ENCODE data around the gene RABL6.
A peak's percentile ranks its signal among the peaks of the same experiment; 100 is the strongest.

Gene RABL6

GRCh38 chr9:136775191-136775590 lies 32.6 kb upstream of the RABL6 start:
- Histone ChIP-seq H3K4me1 (no peaks in the 10 kb centered on the region), H3K36me3 (no peaks in the 10 kb centered on the region), H3K27me3 (no peaks in the 10 kb centered on the region), H3K4me3 (ENCODE audit: low read depth, low read length) (no peak overlapping the region), H3K9me3 (peaks cover 5% of the 10 kb centered on the region; the same call in 1 of the 2 replicates)
- TF ChIP-seq, protein P1, sequence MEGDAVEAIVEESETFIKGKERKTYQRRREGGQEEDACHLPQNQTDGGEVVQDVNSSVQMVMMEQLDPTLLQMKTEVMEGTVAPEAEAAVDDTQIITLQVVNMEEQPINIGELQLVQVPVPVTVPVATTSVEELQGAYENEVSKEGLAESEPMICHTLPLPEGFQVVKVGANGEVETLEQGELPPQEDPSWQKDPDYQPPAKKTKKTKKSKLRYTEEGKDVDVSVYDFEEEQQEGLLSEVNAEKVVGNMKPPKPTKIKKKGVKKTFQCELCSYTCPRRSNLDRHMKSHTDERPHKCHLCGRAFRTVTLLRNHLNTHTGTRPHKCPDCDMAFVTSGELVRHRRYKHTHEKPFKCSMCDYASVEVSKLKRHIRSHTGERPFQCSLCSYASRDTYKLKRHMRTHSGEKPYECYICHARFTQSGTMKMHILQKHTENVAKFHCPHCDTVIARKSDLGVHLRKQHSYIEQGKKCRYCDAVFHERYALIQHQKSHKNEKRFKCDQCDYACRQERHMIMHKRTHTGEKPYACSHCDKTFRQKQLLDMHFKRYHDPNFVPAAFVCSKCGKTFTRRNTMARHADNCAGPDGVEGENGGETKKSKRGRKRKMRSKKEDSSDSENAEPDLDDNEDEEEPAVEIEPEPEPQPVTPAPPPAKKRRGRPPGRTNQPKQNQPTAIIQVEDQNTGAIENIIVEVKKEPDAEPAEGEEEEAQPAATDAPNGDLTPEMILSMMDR (IDR thresholded peaks at IDR 0.05; ENCODE audit: low read depth, low read length): no peak
- no peak for DNase-seq

- no peak for DNase-seq
- no peaks in the 10 kb centered on the region for H3K4me1 ChIP-seq
- TF ChIP-seq, protein P1 (IDR thresholded peaks at IDR 0.05; ENCODE audit: low read depth, low read length): no peak
- no peaks in the 10 kb centered on the region for H3K27me3 ChIP-seq
- no peak overlapping the region for H3K4me3 ChIP-seq (ENCODE audit: low read depth, low read length)
- no peaks in the 10 kb centered on the region for H3K36me3 ChIP-seq
- peaks cover 5% of the 10 kb centered on the region; the same call in 1 of the 2 replicates for H3K9me3 ChIP-seq
These were observed 30.8 kb upstream of the RABL6 start for GRCh38 chr9:136776947-136777346.

GRCh38 chr9:136777359-136777758 lies 30.4 kb upstream of the RABL6 start:
- Histone ChIP-seq H3K9me3 (peaks cover 5% of the 10 kb centered on the region; the same call in 1 of the 2 replicates), H3K36me3 (no peaks in the 10 kb centered on the region), H3K4me3 (ENCODE audit: low read depth, low read length) (no peak overlapping the region), H3K4me1 (no peaks in the 10 kb centered on the region), H3K27me3 (no peaks in the 10 kb centered on the region)
- TF ChIP-seq, protein P1 (IDR thresholded peaks at IDR 0.05; ENCODE audit: low read depth, low read length): no peak
- no peak for DNase-seq

- Histone ChIP-seq H3K36me3 (no peaks in the 10 kb centered on the region), H3K4me1 (peaks cover 10% of the 10 kb centered on the region), H3K4me3 (ENCODE audit: low read depth, low read length) (no peak overlapping the region), H3K9me3 (no peaks in the 10 kb centered on the region), H3K27me3 (no peaks in the 10 kb centered on the region)
- TF ChIP-seq, protein P1 (IDR thresholded peaks at IDR 0.05; ENCODE audit: low read depth, low read length): peak; percentile 29; the same call in 1 of the 2 replicates
- DNase-seq: no peak
These were observed 27.9 kb upstream of the RABL6 start for GRCh38 chr9:136779808-136780207.

DNA sequence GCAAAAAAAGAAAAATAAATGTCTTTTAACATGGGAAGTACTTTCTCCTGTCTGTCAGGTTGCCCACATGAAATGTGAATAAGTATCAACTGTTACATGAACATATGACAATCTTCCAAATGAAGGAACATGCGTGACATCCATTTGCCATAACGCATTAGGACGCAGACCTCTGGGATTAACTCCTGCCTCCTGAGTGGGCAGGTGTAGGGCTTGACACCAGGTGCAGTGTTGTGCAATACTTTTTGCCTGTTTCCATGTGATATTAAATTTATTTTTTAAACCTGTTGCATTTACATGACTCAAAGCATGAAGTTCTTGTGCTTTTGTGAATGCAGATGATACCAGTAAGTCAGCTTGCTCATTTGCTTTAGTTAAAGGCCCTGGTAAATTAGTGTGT lies 25.3 kb upstream of the RABL6 start:
- Histone ChIP-seq H3K9me3 (no peaks in the 10 kb centered on the region), H3K27me3 (no peaks in the 10 kb centered on the region), H3K4me1 (peaks cover 12% of the 10 kb centered on the region), H3K4me3 (ENCODE audit: low read depth, low read length) (no peak overlapping the region), H3K36me3 (no peaks in the 10 kb centered on the region)
- no peak for DNase-seq
- TF ChIP-seq, protein P1 (IDR thresholded peaks at IDR 0.05; ENCODE audit: low read depth, low read length): no peak

- DNase-seq: peak; percentile 50
- H3K4me3 ChIP-seq (ENCODE audit: low read depth, low read length): no peak overlapping the region
- TF ChIP-seq, protein P1 (IDR thresholded peaks at IDR 0.05; ENCODE audit: low read depth, low read length): peak; percentile 54
- no peaks in the 10 kb centered on the region for H3K36me3 ChIP-seq
- peaks cover 22% of the 10 kb centered on the region for H3K4me1 ChIP-seq
- H3K27me3 ChIP-seq: no peaks in the 10 kb centered on the region
- no peaks in the 10 kb centered on the region for H3K9me3 ChIP-seq
These were observed 23.3 kb upstream of the RABL6 start for GRCh38 chr9:136784249-136784996.

Measured in BE2C (cell line).